GM23338 (cell line): ENCODE measurements around the gene HECTD1. TPM values are rescaled to one million over a fixed set of nuclear protein-coding genes. Genes with fewer than 3 reads are reported as not detected.

Experiments
- ATAC-seq: fragments of 200-7000 bp; cut with Tn5 transposase; 3 replicates; pipeline ENCODE4 v1.9.1; 2020
- DNase-seq: peaks from one replicate; pipeline ENCODE4 v3.0.0-alpha.2; 2015; ENCODE audit warnings: low spot score
- H2AFZ ChIP-seq: fragments of 200-600 bp; sonication (generic); 2 replicates; pipeline ENCODE4 v1.8.0; 2016; ENCODE audit warnings: antibody characterized with exemption, mild to moderate bottlenecking, moderate library complexity
- H3F3A ChIP-seq: fragments of 200-600 bp; sonication (generic); replicated peaks from 2 replicates; pipeline ENCODE4 v1.8.0; 2017; ENCODE audit warnings: antibody characterized with exemption, mixed run types, low read depth
- H3K27ac ChIP-seq: fragments of 200-600 bp; sonication (generic); 2 replicates; pipeline ENCODE4 v1.6.1; 2016; ENCODE audit warnings: low read depth
- H3K27me3 ChIP-seq: fragments of 200-600 bp; sonication (generic); 2 replicates; pipeline ENCODE4 v1.8.0; 2016; ENCODE audit warnings: mild to moderate bottlenecking, mixed run types, moderate library complexity; ENCODE audit not compliant: insufficient read depth
- H3K36me3 ChIP-seq: fragments of 200-600 bp; sonication (generic); 2 replicates; pipeline ENCODE4 v1.8.0; 2016; ENCODE audit warnings: mild to moderate bottlenecking; ENCODE audit not compliant: insufficient read depth
- H3K4me1 ChIP-seq: fragments of 200-600 bp; sonication (generic); 2 replicates; pipeline ENCODE4 v1.8.0; 2016; ENCODE audit warnings: mild to moderate bottlenecking, moderate library complexity; ENCODE audit not compliant: insufficient read depth
- H3K4me2 ChIP-seq: fragments of 200-600 bp; sonication (generic); 2 replicates; pipeline ENCODE4 v1.7.1; 2017; ENCODE audit warnings: mixed run types
- H3K4me3 ChIP-seq: fragments of 200-600 bp; sonication (generic); 2 replicates; pipeline ENCODE4 v1.6.1; 2016; ENCODE audit warnings: mixed run types
- H3K79me2 ChIP-seq: fragments of 200-600 bp; sonication (generic); replicated peaks from 2 replicates; pipeline ENCODE4 v1.8.0; 2017; ENCODE audit warnings: mild to moderate bottlenecking; ENCODE audit not compliant: insufficient read depth
- H3K9me2 ChIP-seq: fragments of 200-600 bp; sonication (generic); 2 replicates; pipeline ENCODE4 v1.8.0; 2017; ENCODE audit not compliant: insufficient read depth
- H4K20me1 ChIP-seq: fragments of 200-600 bp; sonication (generic); replicated peaks from 2 replicates; pipeline ENCODE4 v1.8.0; 2017; ENCODE audit warnings: mild to moderate bottlenecking; ENCODE audit not compliant: insufficient read depth
- H3K27ac Mint-ChIP-seq: 2 replicates; pipeline ENCODE4 v1.8.0; 2020; ENCODE audit warnings: inconsistent platforms, mild to moderate bottlenecking, moderate library complexity, mixed read lengths
- H3K27me3 Mint-ChIP-seq: 3 replicates; pipeline ENCODE4 v1.8.0; 2022; ENCODE audit warnings: low read depth, mild to moderate bottlenecking, moderate library complexity, mixed read lengths, inconsistent platforms; ENCODE audit not compliant: insufficient read depth, poor library complexity
- H3K36me3 Mint-ChIP-seq: 3 replicates; pipeline ENCODE4 v1.8.0; 2021; ENCODE audit warnings: low read depth, mild to moderate bottlenecking, inconsistent platforms, moderate library complexity, mixed read lengths
- H3K4me1 Mint-ChIP-seq: 3 replicates; pipeline ENCODE4 v1.8.0; 2020; ENCODE audit warnings: mild to moderate bottlenecking, inconsistent platforms, mixed read lengths
- H3K4me3 Mint-ChIP-seq: 3 replicates; pipeline ENCODE4 v1.8.0; 2021; ENCODE audit warnings: moderate library complexity, mild to moderate bottlenecking, inconsistent platforms, mixed read lengths
- H3K9me3 Mint-ChIP-seq: 3 replicates; pipeline ENCODE4 v1.8.0; 2020; ENCODE audit warnings: moderate library complexity, mild to moderate bottlenecking, inconsistent platforms, mixed read lengths
- CREB1 ChIP-seq: fragments of 250-450 bp; sonication (Bioruptor Pico); IDR thresholded peaks from 2 replicates; pipeline ENCODE4 v1.5.0; 2020; ENCODE audit warnings: low read depth, mild to moderate bottlenecking, moderate library complexity
- EZH2 ChIP-seq: fragments of 200-600 bp; sonication (generic); IDR thresholded peaks from one replicate; pipeline ENCODE4 v1.8.0; 2017; ENCODE audit warnings: antibody characterized with exemption, mild to moderate bottlenecking, low read depth; ENCODE audit not compliant: unreplicated experiment
- EZH2phosphoT487 ChIP-seq: fragments of 200-600 bp; sonication (generic); IDR thresholded peaks from one replicate; pipeline ENCODE4 v1.8.1; 2018; ENCODE audit warnings: antibody characterized with exemption; ENCODE audit not compliant: unreplicated experiment
- JUNB ChIP-seq: IDR thresholded peaks from one replicate; pipeline ENCODE4 v1.6.1; 2016; ENCODE audit warnings: antibody characterized with exemption; ENCODE audit not compliant: unreplicated experiment
- NANOG ChIP-seq: IDR thresholded peaks from 2 replicates; pipeline ENCODE4 v1.6.1; 2016; ENCODE audit warnings: antibody characterized with exemption, borderline replicate concordance
- POLR2AphosphoS5 ChIP-seq: IDR thresholded peaks from 2 replicates; pipeline ENCODE4 v1.6.1; 2016; ENCODE audit warnings: antibody characterized with exemption, low read depth
- REST ChIP-seq: IDR thresholded peaks from one replicate; pipeline ENCODE4 v1.6.1; 2018; ENCODE audit warnings: antibody characterized with exemption; ENCODE audit not compliant: unreplicated experiment
- STAT1 ChIP-seq: IDR thresholded peaks from one replicate; pipeline ENCODE4 v1.6.1; 2016; ENCODE audit warnings: antibody characterized with exemption; ENCODE audit not compliant: unreplicated experiment
- ZNF114 ChIP-seq: fragments of 250-450 bp; sonication (Bioruptor Pico); IDR thresholded peaks from 2 replicates; pipeline ENCODE4 v1.5.0; 2020; ENCODE audit warnings: mild to moderate bottlenecking, moderate library complexity
- ZNF331 ChIP-seq: fragments of 250-450 bp; sonication (Bioruptor Pico); IDR thresholded peaks from 2 replicates; pipeline ENCODE4 v1.5.0; 2020; ENCODE audit warnings: low read depth, mild to moderate bottlenecking, moderate library complexity
- polyA plus RNA-seq: library from polyadenylated mRNA; unstranded; fragments of >200 nt; fragmentation: Nextera tagmentation; extraction: Ambion mirVana; gene quantifications from 2 replicates; pipeline ENCODE4 v1.2.1, GENCODE V29; 2016
- total RNA-seq: library from RNA; depleted of rRNA; stranded (reverse); fragments of >200 nt; shearing (Covaris generic); gene quantifications from 2 replicates; pipeline ENCODE4 v1.2.3, GENCODE V29; 2014
- TF ChIP-seq, protein P1 (sequence below), 2 experiments: fragments of 200-600 bp in 1 of 2; sonication (generic) in 1 of 2; conservative IDR thresholded peaks; 2 replicates each; pipeline versions ENCODE4 v1.5.1 to v1.6.1; 2016 to 2017; ENCODE audit warnings: antibody characterized with exemption in 2 of 2, low read depth in 2 of 2, mild to moderate bottlenecking in 2 of 2, moderate library complexity in 1 of 2

HECTD1 gene
- total and polyA plus RNA-seq, 2 experiments from 2014 or later, result 42.1 to 132 TPM

GRCh38 chr14:31133133-31133532 is 74.5 kb downstream of the HECTD1 start (continued):
- TF ChIP-seq, protein P1, sequence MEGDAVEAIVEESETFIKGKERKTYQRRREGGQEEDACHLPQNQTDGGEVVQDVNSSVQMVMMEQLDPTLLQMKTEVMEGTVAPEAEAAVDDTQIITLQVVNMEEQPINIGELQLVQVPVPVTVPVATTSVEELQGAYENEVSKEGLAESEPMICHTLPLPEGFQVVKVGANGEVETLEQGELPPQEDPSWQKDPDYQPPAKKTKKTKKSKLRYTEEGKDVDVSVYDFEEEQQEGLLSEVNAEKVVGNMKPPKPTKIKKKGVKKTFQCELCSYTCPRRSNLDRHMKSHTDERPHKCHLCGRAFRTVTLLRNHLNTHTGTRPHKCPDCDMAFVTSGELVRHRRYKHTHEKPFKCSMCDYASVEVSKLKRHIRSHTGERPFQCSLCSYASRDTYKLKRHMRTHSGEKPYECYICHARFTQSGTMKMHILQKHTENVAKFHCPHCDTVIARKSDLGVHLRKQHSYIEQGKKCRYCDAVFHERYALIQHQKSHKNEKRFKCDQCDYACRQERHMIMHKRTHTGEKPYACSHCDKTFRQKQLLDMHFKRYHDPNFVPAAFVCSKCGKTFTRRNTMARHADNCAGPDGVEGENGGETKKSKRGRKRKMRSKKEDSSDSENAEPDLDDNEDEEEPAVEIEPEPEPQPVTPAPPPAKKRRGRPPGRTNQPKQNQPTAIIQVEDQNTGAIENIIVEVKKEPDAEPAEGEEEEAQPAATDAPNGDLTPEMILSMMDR (conservative IDR thresholded peaks at IDR 0.05; ENCODE audit: low read depth in 2 of 2), result no peak
- no peak for TF ChIP-seq JUNB

DNA sequence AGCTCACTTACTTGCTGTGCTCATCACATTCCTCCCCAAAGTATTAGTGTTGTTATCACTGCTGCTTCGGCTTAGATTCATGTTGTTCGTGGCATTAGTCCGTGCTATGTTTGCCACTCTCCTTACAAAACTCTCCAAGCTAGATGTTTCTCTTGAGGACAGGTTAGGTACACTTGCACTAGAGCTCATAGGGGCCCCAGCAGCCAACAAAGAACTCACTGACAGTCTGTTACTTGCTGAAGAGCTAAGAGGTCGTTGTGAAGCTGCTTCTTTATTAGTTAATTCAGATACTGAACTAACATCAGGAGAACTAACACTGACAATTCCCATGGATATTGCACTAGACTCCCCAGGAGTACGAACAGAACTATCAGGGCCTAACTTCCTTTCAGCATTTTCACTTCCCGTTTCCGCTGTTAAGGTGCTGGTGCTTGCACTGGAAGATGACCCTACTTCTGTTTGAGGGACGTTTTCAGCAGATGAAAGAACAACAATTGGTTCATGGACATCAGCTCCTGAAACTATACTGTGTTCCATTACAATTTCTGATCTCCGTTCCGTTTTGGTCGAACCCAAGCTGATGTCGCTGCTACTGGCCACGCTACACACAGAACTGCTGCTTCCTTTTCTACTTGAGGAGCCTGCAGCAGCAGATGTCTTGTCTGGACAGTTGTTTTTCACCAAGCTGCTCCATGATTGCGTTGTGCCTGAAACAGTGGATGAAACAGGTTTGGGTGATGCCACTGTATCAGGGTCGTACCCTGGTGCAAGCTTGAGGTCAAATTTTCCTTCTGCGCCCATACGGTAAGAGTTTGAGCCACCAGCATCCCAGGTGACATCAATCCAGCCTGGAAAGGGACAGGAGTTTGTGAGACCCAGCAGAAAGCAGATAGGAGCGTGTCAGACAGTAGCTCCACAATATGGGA is 78.7 kb downstream of the HECTD1 start:
- Histone ChIP-seq H4K20me1 (no peaks in the 10 kb centered on the region), H3K79me2 (no peaks in the 10 kb centered on the region), H3K4me3 (no peak overlapping the region), H3F3A (no peaks in the 10 kb centered on the region), H3K27ac (no peak overlapping the region), H3K36me3 (peaks cover 10% of the 10 kb centered on the region; the same call in 1 of the 2 replicates), H3K9me2 (no peaks in the 10 kb centered on the region), H3K4me1 (peaks cover 6% of the 10 kb centered on the region), H3K27me3 (no peaks in the 10 kb centered on the region), H2AFZ (no peak overlapping the region), H3K4me2 (no peak overlapping the region)
- no peaks in the 10 kb centered on the region for H3K27me3 Mint-ChIP-seq
- no peak overlapping the region for H3K27ac Mint-ChIP-seq
- ATAC-seq (no peak), DNase-seq (no peak)
- peaks cover 39% of the 10 kb centered on the region for H3K36me3 Mint-ChIP-seq
- no peak overlapping the region for H3K4me3 Mint-ChIP-seq
- no peaks in the 10 kb centered on the region for H3K9me3 Mint-ChIP-seq
- H3K4me1 Mint-ChIP-seq, result peaks cover 8% of the 10 kb centered on the region
- TF ChIP-seq EZH2 (no peak), ZNF331 (CRISPR knock-in tag) (no peak), CREB1 (CRISPR knock-in tag) (no peak), ZNF114 (CRISPR knock-in tag) (no peak), STAT1 (no peak), NANOG (no peak), EZH2phosphoT487 (no peak), POLR2AphosphoS5 (no peak), REST (no peak), JUNB (no peak)
- TF ChIP-seq, protein P1 (conservative IDR thresholded peaks at IDR 0.05; ENCODE audit: low read depth in 2 of 2), result no peak
